NT2/D1 (cell line): ENCODE measurements around the gene ANXA4.

Experiments used
- SUZ12 ChIP-seq: IDR thresholded peaks from 2 replicates; pipeline ENCODE4 v1.6.1; 2011; ENCODE audit not compliant: insufficient read length, insufficient read depth; ENCODE audit errors: extremely low read depth
- ZNF274 ChIP-seq: IDR thresholded peaks from 2 replicates; pipeline ENCODE4 v1.6.1; 2011; ENCODE audit warnings: mild to moderate bottlenecking, low read depth, low read length

DNA sequence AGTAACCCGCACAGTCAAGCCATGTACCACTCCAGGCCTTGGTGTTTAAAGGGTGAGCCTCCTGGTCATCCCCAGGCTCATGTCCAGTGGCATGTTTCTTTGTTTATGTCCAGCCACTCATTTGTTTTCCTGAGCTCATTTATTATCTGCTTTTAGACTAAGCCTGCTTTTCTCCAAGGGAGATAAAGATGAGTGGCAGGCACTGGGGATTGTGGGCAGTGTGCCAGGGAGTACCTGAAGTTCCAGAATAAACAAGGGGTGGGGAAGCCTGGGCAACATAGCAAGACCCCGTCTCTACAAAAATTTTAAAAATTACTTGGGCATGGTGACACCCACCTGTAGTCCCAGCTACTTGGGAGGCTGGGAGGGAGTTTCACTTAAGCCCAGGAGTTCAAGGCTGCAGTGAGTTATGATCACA is 1.9 kb downstream of the ANXA4 start:
- TF ChIP-seq SUZ12 (no peak), ZNF274 (no peak)
